DMS79 treated with DMSO at 0.1 percent for 48 hours (cell line): Measurements from ENCODE around the gene ELMO1.

Source experiments
- DNase-seq: peaks from one replicate; lab custom pipeline; 2025; lab: John Stamatoyannopoulos, UW

ELMO1 gene

DNA sequence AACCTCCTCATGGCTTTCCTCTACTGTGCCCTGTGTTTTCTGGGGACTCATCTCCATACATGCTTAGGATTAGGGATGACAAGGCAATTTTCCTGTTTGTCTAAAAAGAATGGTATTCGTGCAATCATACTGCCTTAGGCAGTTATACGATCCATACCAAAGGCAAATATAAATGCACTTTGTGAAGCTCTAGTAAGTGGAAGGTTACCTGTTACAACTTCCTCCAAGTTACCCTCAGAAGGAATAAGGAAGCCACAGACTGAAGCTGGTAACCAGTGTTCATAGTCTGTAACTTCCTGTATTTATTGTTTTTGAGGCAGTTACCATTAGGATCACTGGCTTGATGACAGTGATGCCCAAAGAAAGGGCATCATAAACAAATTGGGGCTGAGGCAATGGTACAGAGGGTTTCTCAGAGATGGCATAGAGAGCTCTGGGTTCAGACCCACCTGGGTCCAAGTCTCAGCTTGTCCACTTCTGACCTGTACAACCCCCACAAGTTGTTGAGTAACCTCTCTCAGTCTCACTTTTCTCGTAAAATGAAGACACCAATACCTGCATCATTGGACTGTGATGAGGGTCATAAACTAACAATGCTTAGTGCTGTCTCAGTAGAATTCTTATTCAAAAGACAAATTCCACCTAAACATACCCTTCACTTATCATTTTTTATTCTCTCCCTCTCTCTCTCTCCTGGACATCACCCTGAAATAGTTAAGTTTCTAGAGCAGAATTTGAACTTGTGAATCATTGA is 138.2 kb downstream of the ELMO1 start:
- no peak for DNase-seq

DNA sequence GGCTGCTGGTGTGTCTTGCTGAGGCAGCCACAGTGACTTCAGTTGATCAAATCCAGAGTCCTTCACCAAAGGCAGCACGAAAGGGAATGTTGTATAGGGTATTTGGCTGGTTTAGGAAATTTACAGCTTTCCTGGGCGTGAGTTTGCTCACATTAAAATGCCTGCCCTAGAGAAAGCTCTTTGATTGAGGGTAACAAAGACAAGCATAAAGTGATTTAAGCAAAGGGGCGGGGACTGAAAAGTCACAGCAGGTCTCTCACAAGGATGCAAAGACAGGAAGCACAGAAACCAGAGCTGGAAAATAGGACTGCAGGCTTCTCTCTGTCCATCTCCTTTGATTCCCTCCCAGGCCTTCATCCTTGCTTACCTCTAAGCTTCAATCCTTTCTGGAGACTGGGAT is 139.2 kb downstream of the ELMO1 start:
- no peak for DNase-seq

DNA sequence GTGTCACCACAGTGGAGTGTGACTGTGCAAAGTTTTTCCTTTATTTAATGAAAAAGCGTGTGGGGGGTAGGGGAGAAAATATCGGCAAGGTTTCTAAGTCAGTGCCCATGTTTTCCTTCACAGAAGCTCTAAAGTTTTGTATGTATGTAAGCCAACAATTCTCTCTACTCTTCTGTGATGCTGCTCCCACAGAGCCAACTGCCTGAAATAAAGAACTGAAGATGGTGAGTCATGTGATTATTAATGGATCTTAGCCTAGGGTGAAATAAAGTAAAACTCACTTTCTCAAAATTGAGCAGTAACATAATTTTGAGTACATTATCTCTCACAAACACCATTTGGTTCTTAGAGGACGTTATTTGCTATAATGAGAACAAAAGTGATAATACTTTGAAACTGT is 143.7 kb downstream of the ELMO1 start:
- DNase-seq = no peak

DNA sequence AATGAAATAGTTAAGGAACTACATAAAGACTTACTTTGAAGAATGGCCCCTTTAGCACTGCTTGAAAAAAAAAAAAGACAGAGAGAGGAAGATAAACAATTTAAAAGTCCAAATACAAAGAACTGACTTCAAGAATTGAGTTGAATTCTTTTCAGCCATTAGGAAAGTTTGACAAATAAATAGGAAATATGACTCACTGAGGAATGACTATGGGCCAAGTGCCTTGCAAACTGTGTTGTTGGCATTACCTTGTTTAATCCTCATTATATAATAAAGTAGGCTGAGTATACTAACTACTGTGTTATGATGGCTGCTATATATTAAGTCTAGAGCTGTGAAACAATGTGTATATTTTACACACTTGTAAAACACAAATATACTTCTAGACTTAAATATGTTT is 151.1 kb downstream of the ELMO1 start:
- no peak for DNase-seq

DNA sequence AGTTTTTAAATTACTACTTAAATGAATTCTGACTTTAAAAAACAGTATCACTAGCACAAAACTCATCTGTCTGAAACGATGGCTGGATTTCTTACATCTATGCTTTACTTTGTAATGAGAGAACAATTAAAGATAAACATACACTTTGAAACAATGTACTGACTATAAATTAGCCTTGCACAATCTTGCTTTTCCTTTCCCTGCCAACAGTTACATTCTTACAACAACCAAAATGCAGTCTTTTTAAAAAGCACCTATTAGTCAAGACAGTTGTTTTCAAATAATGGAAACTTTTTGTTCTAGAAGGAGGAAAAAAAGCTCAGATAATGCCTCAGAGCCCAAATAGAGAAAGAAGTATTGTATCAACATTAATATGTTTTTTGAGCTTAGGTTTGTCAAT is 153.3 kb downstream of the ELMO1 start:
- DNase-seq = no peak

DNA sequence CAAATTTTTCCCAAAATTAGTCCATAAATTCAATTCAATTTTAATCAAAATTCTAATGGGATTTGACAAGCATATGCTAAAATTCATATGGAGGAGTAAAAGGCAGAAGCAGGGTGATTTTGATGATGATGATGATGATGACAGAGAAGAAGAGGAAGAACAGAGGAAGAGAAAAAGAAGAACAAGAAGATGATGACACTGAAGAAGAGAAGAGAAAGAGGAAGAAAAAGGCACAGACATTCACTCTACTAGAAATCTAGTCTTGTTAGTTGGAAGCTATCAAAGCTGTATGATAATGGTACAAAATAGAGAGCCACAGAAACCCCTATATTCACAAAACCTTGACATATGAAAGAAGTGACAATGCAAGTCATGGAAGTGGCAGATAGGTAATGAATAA is 157.9 kb downstream of the ELMO1 start:
- no peak for DNase-seq

DNA sequence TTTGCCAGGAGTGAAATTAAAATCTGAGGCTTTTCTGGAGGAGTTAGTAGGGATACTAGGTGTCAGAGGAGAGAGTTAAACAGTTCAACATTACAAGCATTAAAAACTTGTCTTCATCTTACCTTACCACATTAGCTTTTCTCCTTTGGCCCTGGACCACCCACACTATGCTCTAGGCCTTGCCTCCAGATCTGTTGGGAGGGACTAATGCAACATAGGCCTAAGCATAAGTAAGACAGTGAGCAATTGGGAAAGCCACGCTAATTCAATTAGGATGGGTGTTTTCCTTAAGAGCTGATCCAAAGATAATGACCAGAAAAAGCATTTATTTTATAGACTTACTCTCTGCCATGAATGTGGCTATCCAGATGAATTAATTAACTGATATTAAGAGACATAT is 158.9 kb downstream of the ELMO1 start:
- no peak for DNase-seq

DNA sequence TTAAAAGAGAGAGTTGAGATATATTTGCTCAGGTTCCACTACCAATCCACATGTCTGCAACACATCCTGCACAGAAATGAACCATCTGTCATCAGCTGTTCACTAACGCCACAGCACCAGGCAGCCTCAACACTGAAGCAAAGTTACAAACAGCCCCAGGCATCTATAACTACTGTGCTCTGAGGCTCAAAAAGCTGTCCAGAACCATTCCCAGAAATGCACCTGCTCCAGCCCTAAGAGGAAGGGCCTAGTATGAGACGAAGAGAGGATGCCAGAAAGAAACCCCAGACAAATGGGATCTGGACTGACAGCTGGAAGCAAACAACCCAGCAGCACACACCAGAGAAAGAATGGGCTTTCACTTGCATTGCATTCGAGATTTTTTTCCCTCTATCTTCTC is 159.3 kb downstream of the ELMO1 start:
- DNase-seq = no peak

DNA sequence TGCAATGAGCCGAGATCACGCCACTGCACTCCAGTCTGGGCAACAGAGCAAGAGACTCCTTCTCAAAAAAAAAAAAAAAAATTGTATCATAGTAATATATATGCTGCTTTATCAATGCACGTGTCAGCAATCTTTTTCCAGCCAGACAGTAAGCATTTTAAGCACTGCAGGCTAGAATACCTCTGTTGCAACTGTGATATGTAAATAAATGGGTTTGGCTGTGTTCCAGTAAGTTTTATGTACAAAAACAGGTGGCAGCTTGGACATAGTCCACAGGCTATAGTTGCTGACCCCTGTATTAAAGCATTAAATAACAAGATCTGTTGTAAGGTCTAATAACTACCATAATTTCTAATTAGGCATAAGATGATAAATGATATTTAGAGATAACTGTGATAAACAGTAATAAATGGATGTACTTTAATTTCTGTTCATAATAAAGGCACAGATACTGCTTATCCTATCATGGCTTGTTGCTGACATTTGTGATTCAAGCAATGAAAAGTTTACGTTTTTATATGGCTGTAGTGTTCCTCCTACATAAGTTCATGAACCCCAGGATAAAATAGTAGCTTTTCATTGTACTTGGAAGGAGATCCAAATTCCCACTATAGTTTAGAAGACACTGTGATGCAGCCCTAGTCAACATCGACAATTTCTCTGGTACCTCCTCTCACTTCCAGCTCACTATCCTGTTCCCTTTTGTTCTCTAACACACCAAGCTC is 161.4 kb downstream of the ELMO1 start:
- no peak for DNase-seq

DNA sequence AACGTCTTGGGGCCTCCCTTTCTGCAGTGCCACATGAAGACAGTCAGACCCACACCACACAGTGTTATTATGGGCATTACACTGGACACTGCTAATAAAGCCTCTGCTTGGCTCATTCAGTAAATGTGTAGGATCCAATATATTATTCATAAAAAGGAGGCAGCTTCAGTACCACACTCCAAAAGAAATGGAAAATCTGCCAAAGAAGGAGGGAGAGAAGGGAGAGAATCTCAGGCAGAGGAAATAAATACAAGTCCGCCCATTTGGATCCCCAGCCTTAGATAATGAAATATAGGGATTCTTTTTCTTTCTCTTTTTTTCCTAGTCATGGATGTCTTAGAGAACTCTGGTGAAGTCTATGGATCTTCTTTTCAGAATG is 162.2 kb downstream of the ELMO1 start:
- no peak for DNase-seq

DNA sequence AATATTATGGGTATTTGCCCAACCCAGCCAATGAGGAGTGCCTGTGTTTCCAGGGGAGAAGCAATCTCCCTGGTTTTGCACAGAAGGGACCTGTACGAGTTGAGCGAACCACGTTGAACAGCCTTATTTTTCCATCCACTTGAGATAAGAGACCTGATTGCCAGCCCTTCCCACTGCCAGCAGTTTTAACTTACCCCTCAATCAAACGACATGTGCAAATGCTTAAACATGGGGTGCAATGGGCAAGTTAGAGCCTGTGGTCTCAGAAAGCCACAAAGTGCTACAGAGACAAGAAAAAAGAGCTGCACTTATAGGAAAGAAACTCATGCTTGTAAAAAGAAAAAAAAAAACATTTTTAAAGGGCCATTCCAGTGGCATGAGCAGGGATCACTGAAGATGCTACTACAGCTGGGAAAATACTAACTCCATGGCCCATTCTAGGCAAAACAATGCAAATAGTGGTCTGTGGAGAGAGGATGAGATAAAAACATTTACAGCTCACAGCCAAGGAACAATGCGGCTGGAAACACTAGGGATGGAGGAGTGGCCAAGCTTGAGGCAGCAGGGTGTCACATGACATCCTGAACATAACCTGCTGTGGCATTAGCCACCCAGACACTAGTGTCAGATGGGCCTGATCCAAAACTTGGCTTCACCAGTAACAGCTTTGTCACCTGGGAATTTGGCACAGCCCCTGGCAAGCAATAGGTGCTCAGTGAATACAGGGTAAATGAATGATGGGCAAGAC is 162.8 kb downstream of the ELMO1 start:
- no peak for DNase-seq

DNA sequence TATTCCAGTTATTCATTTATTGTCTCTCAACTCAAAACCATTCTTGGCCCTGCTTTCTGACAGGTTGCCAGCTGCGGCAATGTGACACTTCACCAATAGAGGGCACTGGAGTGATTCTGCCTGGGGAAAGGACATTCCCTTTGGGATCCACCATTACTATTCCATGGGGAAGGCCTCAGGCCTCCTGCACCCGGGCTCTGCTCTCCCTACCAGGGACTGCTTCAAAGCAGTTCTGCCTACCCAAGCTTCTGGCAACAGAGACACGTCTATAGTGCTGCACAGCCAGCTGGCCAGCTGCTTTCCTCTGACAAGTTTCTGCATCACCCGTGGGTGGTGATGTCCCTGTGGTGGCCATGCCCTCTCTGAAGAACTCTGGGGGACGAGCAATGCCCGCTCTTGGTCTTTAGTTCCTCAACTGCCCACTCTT is 163.8 kb downstream of the ELMO1 start:
- no peak for DNase-seq

DNA sequence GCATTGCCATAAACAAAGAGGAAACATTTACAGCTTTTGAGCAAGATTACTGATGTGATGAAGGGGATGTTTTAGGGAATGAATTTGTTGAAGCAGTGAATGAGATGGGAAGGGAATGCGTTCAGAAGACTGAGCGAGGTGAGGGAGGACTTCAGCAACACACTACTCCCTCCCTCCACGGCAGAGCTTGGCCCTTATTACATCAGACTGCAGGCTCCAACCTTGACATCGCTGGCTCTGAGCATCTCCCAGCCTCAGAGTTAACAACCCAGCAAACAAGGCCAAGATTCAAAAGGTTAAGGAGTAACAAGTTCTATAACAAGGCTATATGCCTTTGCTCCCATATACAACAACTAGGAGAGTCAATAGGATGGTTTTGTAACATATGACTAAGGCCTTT is 164.4 kb downstream of the ELMO1 start:
- no peak for DNase-seq

DNA sequence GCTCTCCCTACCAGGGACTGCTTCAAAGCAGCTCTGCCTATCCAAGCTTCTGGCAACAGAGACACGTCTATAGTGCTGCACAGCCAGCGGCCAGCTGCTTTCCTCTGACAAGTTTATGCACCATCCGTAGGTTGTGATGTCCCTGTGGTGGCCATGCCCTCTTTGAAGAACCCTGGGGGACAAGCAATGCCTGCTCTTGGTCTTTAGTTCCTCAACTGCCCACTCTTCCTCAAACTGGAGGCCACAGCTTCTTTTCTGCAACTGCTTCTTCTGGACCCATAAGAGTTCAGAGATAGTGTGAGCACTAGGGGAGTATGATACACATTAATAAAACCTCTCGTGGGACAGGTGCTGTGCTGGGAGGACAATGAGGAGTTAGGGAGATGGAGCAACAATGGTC is 164.9 kb downstream of the ELMO1 start:
- no peak for DNase-seq

DNA sequence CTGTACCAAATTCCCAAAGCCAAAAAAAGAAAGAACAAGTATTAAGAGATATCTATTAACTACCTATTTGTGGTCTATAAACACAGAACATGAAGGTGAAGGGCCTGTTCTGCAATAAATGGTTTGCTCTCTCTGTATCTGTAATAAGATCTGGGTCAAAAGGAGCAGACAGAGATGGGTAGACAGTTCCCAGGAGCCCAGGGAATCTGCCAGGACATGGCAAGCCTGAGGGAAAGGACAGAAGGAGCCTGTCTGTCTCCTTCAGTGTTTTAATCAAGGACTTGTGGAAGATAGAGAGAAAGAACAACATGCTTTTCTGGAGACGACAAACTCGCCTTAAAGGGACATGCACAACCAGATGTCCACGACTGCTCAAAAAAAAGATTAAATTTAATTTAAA is 165.7 kb downstream of the ELMO1 start:
- DNase-seq = no peak

DNA sequence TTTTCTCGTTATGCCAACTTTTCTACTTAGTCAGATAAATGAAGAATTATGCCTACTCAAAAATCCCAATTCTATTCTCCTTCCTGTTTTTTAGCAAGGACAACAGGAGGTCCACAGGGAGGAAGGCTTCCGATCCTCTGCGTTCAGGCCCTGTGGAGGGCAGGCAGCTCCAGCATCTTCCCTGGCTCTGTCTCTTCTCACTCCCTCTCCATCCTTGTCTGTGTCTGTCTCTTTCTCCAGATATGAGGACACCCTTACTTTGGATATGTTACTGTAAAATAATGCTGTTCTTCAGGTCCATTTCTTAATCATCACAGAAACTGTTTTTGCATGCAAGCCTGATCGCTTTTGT is 166.6 kb downstream of the ELMO1 start:
- DNase-seq = no peak

DNA sequence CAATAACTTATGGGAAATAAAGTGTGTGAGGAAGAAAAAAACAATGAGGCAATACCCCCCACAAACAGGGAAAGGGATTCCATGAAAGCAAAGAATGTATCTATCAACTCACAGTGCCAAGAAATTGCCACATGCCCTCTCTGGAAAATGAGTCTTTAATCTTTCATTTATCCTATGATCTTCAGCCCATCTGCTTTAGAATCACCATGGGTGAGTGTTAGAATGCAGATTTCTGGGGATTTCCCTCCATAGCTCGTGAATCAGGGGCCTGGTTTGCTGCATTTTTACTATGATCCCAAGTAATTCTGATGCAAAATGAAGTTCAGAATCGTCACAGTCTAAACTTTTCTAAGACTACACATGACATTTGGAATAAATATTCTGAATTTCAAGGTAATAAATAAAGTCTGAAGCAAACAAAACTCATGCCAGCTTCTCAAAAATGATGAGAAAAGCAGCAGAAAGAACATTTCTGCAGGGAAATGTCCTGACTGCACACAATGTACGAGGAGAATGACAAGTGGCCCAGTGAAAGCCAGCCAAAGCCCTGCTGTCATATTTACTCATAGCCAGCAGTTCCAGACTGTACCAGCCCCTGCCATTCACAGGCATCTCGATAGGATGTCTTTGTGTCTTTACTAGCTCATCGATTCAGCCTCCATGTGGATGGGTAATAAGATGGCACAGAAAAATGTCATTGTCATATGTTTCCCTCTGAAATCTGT is 167.1 kb downstream of the ELMO1 start:
- no peak for DNase-seq

DNA sequence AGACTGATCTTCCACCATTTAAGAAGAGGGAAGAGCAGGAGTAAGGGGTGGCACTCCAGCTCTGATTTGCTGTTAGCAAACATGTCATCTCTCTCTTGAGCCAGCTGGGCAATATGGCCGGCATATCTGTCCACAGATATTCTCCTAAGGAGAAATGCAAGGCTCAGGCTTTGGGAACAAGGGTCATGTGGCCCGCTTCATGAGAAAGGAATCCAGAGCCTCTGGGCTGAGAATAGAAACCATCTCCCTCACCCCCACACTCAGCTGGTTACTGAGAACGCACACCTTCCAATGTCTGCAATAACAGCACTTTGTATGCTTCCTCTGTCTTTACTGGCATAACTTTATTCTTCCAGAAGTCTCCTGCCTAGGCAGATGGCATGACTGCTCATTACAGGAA is 171.2 kb downstream of the ELMO1 start:
- no peak for DNase-seq

DNA sequence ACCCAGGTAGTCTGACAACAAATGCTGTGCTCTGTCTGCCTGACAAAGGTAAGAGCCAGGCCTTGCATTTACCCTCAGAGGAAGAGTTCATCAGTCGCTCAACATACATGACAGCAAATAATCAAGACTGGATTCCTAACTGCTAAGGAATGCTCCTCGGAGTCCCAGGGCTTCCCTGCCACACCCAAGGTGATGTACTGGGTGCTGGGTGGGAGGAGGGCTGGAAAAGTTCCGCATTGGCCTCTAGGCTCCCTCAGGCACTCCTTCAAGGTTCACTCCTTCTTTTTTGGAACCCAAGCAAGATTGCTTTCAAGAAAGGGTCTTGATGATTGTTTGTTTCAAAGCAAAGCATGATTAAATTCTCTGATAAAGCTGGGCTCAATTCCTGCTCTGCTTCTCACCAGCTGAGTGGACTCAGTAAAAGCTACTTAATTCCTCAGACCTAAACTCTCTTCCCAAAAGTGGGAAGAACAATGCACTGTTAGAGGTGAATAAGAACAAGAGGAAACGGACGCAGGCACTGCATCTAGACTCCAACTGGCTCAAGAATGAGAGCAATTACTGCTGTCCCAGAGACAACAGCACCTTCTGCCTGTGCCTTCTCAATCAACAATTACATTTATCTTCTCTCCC is 173.5 kb downstream of the ELMO1 start:
- no peak for DNase-seq

DNA sequence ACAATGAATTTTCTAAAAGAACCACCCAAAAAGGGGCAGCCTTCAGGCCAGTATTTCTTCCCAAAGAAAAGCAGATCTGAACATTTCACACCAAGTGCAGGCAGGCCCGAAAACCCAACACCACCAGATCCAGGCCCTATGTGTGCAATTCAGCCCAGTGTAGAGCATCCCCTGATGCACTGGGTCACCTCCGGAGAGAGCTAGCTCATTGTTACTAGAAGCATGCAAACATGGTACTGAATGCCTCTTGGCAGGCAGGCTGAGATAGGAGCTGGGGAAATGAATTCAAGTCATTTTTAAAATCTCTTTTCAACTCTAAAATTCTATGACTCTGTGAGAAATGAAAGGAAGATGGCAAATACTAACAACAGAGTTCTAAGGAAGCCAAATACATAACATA is 174.8 kb downstream of the ELMO1 start:
- DNase-seq = no peak

DNA sequence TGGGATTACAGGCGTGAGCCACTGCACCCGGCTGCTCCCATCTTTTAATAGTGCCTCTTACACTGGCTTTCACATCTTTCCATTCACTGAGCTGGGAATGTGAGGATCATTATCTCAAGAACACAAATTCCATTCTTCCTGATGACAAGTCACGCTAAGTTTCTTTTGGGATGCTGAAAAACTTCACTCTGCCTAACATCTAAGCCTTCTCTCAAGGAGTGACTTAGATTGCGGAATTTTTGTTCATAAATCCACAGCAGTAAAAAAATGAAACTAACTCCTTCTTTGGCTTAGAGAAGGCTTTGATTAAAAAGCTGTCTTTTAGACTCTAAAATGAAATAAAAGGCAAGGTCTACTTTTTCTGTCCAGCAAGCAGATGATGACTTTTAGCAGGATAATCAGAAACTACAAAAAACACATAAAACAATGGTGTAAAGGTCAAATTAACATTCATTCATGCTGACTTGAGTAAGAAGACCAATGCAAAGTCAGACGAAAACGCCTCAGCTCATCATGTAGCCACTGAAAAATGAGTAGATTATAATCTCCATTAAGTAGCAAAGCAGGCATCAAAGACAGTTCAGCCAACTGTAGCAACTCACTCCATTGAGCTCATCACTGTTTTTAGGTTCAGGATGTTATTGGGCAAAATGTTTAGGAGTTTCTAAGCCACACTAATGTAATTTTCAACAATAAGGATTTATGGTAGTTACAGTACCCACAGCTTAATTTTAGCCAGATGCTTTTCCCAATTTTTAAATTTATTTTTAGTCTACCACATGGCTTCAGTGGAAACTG is 178.8 kb downstream of the ELMO1 start:
- DNase-seq = no peak
